ENCODE results near the gene UBAP1. TPM values are rescaled to one million over a fixed set of nuclear protein-coding genes. Genes with fewer than 3 reads are reported as not detected.
"Not testable (repeated sequence)": the region's sequence is repeated elsewhere in the genome, so short reads cannot be mapped to it uniquely, and the experiment has no call there.

The UBAP1 gene
- total and polyA plus RNA-seq, 2 donors = 21.6 to 54.1 TPM

- WGBS = 41% methylated on average over 10 of the region's 10 CpGs
- DNase-seq (ENCODE audit: extremely low spot score) = no peak
- Histone ChIP-seq H3K36me3 (ENCODE audit: insufficient read depth) (no peaks in the 10 kb centered on the region), H3K27ac (ENCODE audit: low read depth) (no peak overlapping the region), H3K4me1 (ENCODE audit: insufficient read depth) (no peaks in the 10 kb centered on the region), H3K4me3 (ENCODE audit: low read depth, low read length) (no peak overlapping the region)
These were observed 74.0 kb downstream of the UBAP1 start for GRCh38 chr9:34252670-34253459.

GRCh38 chr9:34253460-34253837 lies 74.6 kb downstream of the UBAP1 start:
- Histone ChIP-seq H3K4me3 (ENCODE audit: low read depth, low read length) (no peak overlapping the region), H3K4me1 (ENCODE audit: insufficient read depth) (no peaks in the 10 kb centered on the region), H3K36me3 (ENCODE audit: insufficient read depth) (no peaks in the 10 kb centered on the region), H3K27ac (ENCODE audit: low read depth) (no peak overlapping the region)
- no peak for DNase-seq (ENCODE audit: extremely low spot score)
- WGBS = 33% methylated on average over 3 of the region's 3 CpGs

- H3K4me1 ChIP-seq (ENCODE audit: insufficient read depth) = no peaks in the 10 kb centered on the region
- H3K4me3 ChIP-seq (ENCODE audit: low read depth, low read length) = no peak overlapping the region
- WGBS = 40% methylated on average over 16 of the region's 16 CpGs
- DNase-seq (ENCODE audit: extremely low spot score) = no peak
- no peak overlapping the region for H3K27ac ChIP-seq (ENCODE audit: low read depth)
- H3K36me3 ChIP-seq (ENCODE audit: insufficient read depth) = no peaks in the 10 kb centered on the region
These were observed 75.5 kb downstream of the UBAP1 start for GRCh38 chr9:34254141-34254913.

- no peaks in the 10 kb centered on the region for H3K36me3 ChIP-seq (ENCODE audit: insufficient read depth)
- WGBS = 67% methylated on average over 10 of the region's 10 CpGs
- H3K27ac ChIP-seq (ENCODE audit: low read depth) = no peak overlapping the region
- H3K4me1 ChIP-seq (ENCODE audit: insufficient read depth) = no peaks in the 10 kb centered on the region
- no peak for DNase-seq (ENCODE audit: extremely low spot score)
- no peak overlapping the region for H3K4me3 ChIP-seq (ENCODE audit: low read depth, low read length)
These were observed 76.4 kb downstream of the UBAP1 start for GRCh38 chr9:34254966-34255825.

GRCh38 chr9:34256104-34256503 lies 77.3 kb downstream of the UBAP1 start:
- no peaks in the 10 kb centered on the region for H3K4me1 ChIP-seq (ENCODE audit: insufficient read depth)
- no peak overlapping the region for H3K27ac ChIP-seq (ENCODE audit: low read depth)
- H3K36me3 ChIP-seq (ENCODE audit: insufficient read depth) = no peaks in the 10 kb centered on the region
- H3K4me3 ChIP-seq (ENCODE audit: low read depth, low read length) = no peak overlapping the region
- 90% methylated on average over 6 of the region's 6 CpGs for WGBS
- no peak for DNase-seq (ENCODE audit: extremely low spot score)

GRCh38 chr9:34256987-34257585 lies 78.2 kb downstream of the UBAP1 start:
- DNase-seq (ENCODE audit: extremely low spot score) = no peak
- no peaks in the 10 kb centered on the region for H3K4me1 ChIP-seq (ENCODE audit: insufficient read depth)
- 75% methylated on average over 11 of the region's 11 CpGs for WGBS
- no peaks in the 10 kb centered on the region for H3K36me3 ChIP-seq (ENCODE audit: insufficient read depth)
- no peak overlapping the region for H3K27ac ChIP-seq (ENCODE audit: low read depth)
- H3K4me3 ChIP-seq (ENCODE audit: low read depth, low read length) = no peak overlapping the region

- Histone ChIP-seq H3K4me1 (ENCODE audit: insufficient read depth) (no peaks in the 10 kb centered on the region), H3K27ac (ENCODE audit: low read depth) (no peak overlapping the region), H3K4me3 (ENCODE audit: low read depth, low read length) (no peak overlapping the region), H3K36me3 (ENCODE audit: insufficient read depth) (no peaks in the 10 kb centered on the region)
- no peak for DNase-seq (ENCODE audit: extremely low spot score)
- WGBS = 93% methylated on average over 10 of the region's 10 CpGs
These were observed 80.5 kb downstream of the UBAP1 start for GRCh38 chr9:34259315-34259714.

GRCh38 chr9:34262971-34263370 lies 84.1 kb downstream of the UBAP1 start:
- Histone ChIP-seq H3K36me3 (ENCODE audit: insufficient read depth) (no peaks in the 10 kb centered on the region), H3K27ac (ENCODE audit: low read depth) (no peak overlapping the region), H3K4me1 (ENCODE audit: insufficient read depth) (no peaks in the 10 kb centered on the region), H3K4me3 (ENCODE audit: low read depth, low read length) (no peak overlapping the region)
- 96% methylated on average over 3 of the region's 3 CpGs for WGBS
- no peak for DNase-seq (ENCODE audit: extremely low spot score)

GRCh38 chr9:34267660-34268059 lies 88.8 kb downstream of the UBAP1 start:
- Histone ChIP-seq H3K4me1 (ENCODE audit: insufficient read depth) (no peaks in the 10 kb centered on the region), H3K36me3 (ENCODE audit: insufficient read depth) (no peaks in the 10 kb centered on the region), H3K4me3 (ENCODE audit: low read depth, low read length) (no peak overlapping the region), H3K27ac (ENCODE audit: low read depth) (no peak overlapping the region)
- WGBS = 85% methylated on average over 1 of the region's 1 CpG
- no peak for DNase-seq (ENCODE audit: extremely low spot score)

GRCh38 chr9:34271265-34272006 lies 92.6 kb downstream of the UBAP1 start:
- Histone ChIP-seq H3K4me1 (ENCODE audit: insufficient read depth) (no peaks in the 10 kb centered on the region), H3K27ac (ENCODE audit: low read depth) (no peak overlapping the region), H3K4me3 (ENCODE audit: low read depth, low read length) (no peak overlapping the region), H3K36me3 (ENCODE audit: insufficient read depth) (no peaks in the 10 kb centered on the region)
- no peak for DNase-seq (ENCODE audit: extremely low spot score)
- 84% methylated on average over 5 of the region's 5 CpGs for WGBS

GRCh38 chr9:34272101-34272541 lies 93.3 kb downstream of the UBAP1 start:
- 71% methylated on average over 3 of the region's 3 CpGs for WGBS
- DNase-seq (ENCODE audit: extremely low spot score) = no peak
- H3K27ac ChIP-seq (ENCODE audit: low read depth) = no peak overlapping the region

GRCh38 chr9:34273588-34273987 lies 94.7 kb downstream of the UBAP1 start:
- not testable (repeated sequence) for H3K36me3 ChIP-seq (ENCODE audit: insufficient read depth); H3K4me1 ChIP-seq (ENCODE audit: insufficient read depth); H3K27ac ChIP-seq (ENCODE audit: low read depth); H3K4me3 ChIP-seq (ENCODE audit: low read depth, low read length); DNase-seq (ENCODE audit: extremely low spot score)
- WGBS = no CpG with 5 or more reads among the region's 2 CpGs

More at GRCh38 chr9:34272101-34272541, 93.3 kb downstream of the UBAP1 start:
- H3K36me3 ChIP-seq (ENCODE audit: insufficient read depth) = no peaks in the 10 kb centered on the region
- no peak overlapping the region for H3K4me3 ChIP-seq (ENCODE audit: low read depth, low read length)
- H3K4me1 ChIP-seq (ENCODE audit: insufficient read depth) = no peaks in the 10 kb centered on the region

Measured in urinary bladder (tissue), 4 donors.